H1 (cell line): Measurements from ENCODE around the gene BPI. TPM values are rescaled to one million over a fixed set of nuclear protein-coding genes. Genes with fewer than 3 reads are reported as not detected.

Experiments used
- BACH1 ChIP-seq: IDR thresholded peaks from 2 replicates; pipeline ENCODE4 v1.6.1; 2012; ENCODE audit warnings: low read length, improper control_type of control experiment
- CBX5 ChIP-seq: fragments of 300-800, 300-1000 bp; sonication (generic); IDR thresholded peaks from 2 replicates; pipeline ENCODE4 v1.7.1; 2016; ENCODE audit warnings: antibody characterized with exemption, low read length, low read depth
- SIX5 ChIP-seq: IDR thresholded peaks from 2 replicates; pipeline ENCODE4 v1.6.1; 2011; ENCODE audit warnings: mild to moderate bottlenecking, low read depth, low read length
- TAF1 ChIP-seq: IDR thresholded peaks from 2 replicates; pipeline ENCODE4 v1.6.1; 2011; ENCODE audit warnings: mild to moderate bottlenecking, low read depth, low read length
- TBP ChIP-seq: IDR thresholded peaks from 2 replicates; pipeline ENCODE4 v1.6.1; 2011; ENCODE audit warnings: low read depth, low read length, improper control_type of control experiment
- polyA plus RNA-seq, 7 experiments: library from polyadenylated mRNA; depleted of rRNA in 3 of 7; stranded (reverse) in 5 of 7; unstranded in 2 of 7; fragments of >200 nt in 5 of 7; fragments of 200-250 nt in 2 of 7; gene quantifications; 1 replicate in 5 of 7; 2 replicates in 1 of 7; 4 replicates in 1 of 7; pipeline versions ENCODE4 v1.2.1 to v1.2.3, GENCODE V29; 2011 to 2013; ENCODE audit warnings: missing spikeins in 2 of 7, mixed read lengths in 2 of 7
- total RNA-seq: library from RNA; stranded (reverse); fragmentation: NEBNext Ultra II Directional; extraction: Animal tissue kit (Norgen Biotek cat#: 25700); gene quantifications from 2 replicates; pipeline ENCODE4 v1.2.1, GENCODE V29; 2021

BPI gene
- total and polyA plus RNA-seq, 2 of the 8 experiments (the other 6 are each of a cell fraction or from before 2014, with no cell fraction given): not detected

DNA sequence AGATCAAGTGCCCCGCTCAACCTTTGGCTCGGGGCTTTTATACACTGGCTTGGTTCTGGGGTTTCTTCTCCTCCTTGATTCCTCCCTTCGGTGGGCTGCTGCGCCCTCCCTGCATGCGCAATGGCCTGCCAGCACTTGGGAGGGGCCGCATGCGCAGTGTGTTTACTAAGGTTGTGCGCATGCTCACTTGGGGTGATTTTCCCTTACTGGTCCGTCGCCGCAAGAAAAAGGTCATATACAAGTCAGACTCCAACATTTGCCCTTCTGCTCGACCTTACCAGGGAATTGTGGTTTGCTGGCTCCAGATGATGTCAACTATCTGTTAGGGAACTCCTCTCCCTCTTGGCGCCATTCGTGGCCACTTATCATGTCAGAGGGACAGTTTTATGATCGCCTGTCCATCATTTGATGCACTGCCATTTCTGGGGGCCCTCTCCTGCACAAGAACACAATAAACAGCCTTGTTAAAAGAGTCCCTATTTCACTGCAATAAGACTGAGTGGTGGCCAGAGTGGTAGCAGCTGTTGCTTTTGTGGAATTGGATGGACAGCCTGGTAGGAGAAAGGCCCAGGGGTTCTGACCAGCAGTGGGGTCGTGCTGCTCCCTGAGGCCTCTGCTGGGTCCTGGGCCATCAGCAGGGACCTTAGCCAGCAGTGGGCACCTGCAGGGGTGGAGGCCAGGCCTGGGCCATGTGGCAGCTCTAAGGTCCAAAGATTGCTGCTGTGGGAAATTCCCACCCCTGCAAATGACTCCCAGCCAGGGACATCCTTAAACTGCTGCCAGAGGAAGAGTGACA lies 39.6 kb downstream of the BPI start (continued):
- no peak for TF ChIP-seq TAF1
- no peak for TF ChIP-seq BACH1
- TF ChIP-seq CBX5: no peak
- TF ChIP-seq SIX5: no peak
- no peak for TF ChIP-seq TBP
- TF ChIP-seq, all 59 proteins: peak for 0
